GM18951 (cell line): ENCODE measurements around the gene SPARC.
"Not testable (repeated sequence)": the region's sequence is repeated elsewhere in the genome, so short reads cannot be mapped to it uniquely, and the experiment has no call there.

Experiments
- POLR2A ChIP-seq: IDR thresholded peaks from 4 replicates; pipeline ENCODE4 v1.6.1; 2011; ENCODE audit warnings: mild to moderate bottlenecking; ENCODE audit not compliant: insufficient read length, insufficient read depth; ENCODE audit errors: extremely low read depth
- in situ Hi-C: fragments of 300-500 bp; cut with MboI; formaldehyde crosslinking; loops from one replicate; pipeline ENCODE4 v1.12.0; 2022; ENCODE audit warnings: low sequenced_read_pairs, mixed read lengths, inconsistent platforms; ENCODE audit not compliant: unreplicated experiment

Gene SPARC

DNA sequence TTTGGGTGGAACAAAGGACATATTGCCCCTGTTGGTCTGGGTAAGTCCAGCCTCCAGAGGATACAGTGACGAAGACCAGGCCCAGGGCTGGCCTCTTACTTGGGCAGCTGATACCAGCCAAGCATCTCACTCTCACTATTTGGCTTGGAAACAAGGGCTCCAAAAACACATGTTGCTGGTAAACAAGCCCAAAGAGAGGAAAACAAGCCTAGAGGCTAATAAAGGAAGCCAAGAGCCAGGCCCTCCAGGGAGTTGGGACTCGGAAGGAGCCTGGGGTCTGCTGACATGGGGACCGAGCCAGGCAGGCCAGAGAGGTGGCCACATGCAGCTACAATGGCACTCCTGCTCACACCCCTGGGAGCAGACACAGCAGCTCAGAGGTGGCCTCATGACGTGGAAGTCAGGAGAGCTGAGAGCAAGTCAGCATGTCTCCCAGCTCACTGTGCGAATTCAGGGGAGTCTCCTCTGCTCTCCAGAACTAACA is 5.7 kb downstream of the SPARC start:
- in situ Hi-C loops, result no loop called here
- no peak for TF ChIP-seq POLR2A

- in situ Hi-C loops, result not testable (repeated sequence)
Observed at GRCh38 chr5:151680156-151680505, 6.6 kb downstream of the SPARC start.

GRCh38 chr5:151679421-151680155 is 7.1 kb downstream of the SPARC start:
- in situ Hi-C loops, result no loop called here

GRCh38 chr5:151678713-151679112 is 8.0 kb downstream of the SPARC start:
- in situ Hi-C loops, result no loop called here
- TF ChIP-seq POLR2A, result no peak

More at GRCh38 chr5:151679421-151680155, 7.1 kb downstream of the SPARC start:
- TF ChIP-seq POLR2A, result no peak

- in situ Hi-C loops, result no loop called here
Observed at GRCh38 chr5:151677776-151678545, 8.8 kb downstream of the SPARC start.

DNA sequence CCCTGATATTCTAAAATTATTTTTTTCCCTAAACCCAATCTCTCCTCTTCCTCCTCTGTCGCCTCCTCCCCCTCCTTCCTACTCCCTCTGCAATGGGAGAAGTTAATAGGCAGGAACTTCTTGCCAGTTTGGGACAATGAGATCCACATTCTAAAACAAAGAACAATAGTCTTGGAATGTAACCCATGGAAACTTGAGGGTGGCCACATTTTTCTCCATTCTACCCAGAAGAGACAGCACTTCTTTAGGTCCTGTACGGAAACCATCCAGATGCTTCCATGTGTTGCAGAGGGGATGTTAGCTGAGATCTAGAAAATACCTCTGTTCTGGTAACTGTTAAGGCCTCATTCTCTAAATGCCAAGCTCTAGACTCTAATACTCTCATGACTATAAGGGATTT is 10.0 kb downstream of the SPARC start:
- in situ Hi-C loops, result no loop called here
- no peak for TF ChIP-seq POLR2A

More at GRCh38 chr5:151677776-151678545, 8.8 kb downstream of the SPARC start:
- TF ChIP-seq POLR2A, result no peak

GRCh38 chr5:151676314-151676712 is 10.4 kb downstream of the SPARC start:
- TF ChIP-seq POLR2A, result no peak
- in situ Hi-C loops, result no loop called here

DNA sequence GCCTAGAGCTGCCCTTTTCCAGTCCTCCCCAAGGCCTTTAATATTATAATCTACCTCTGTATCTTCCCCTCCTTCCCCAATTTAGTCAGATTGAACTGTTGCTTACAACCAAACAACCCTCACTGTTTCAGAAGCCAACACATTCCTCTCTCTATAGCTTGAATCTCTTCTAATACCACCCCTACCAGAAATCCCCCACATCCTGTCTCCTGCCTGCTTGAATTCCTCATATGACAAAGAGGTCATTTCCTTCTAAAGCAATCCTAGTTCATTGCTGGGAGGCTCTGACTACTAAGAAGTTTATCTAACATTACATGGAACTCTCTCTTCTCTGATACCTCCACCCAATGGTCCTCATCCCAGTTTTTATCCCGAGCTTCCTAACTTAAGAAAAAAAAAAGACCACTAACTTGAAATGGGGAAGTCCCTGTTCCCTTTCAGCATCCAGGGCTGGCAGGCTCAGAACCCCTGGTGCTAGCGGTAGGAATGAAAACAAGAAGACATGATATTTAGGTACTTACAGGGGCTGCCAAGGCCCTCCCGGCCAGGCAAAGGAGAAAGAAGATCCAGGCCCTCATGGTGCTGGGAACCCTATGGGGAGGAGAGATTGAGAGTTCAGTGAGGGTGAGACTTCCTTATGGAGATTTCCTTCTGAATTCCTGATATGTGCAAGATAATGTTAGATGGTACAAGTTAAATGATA is 11.0 kb downstream of the SPARC start:
- TF ChIP-seq POLR2A, result no peak
- in situ Hi-C loops, result no loop called here

DNA sequence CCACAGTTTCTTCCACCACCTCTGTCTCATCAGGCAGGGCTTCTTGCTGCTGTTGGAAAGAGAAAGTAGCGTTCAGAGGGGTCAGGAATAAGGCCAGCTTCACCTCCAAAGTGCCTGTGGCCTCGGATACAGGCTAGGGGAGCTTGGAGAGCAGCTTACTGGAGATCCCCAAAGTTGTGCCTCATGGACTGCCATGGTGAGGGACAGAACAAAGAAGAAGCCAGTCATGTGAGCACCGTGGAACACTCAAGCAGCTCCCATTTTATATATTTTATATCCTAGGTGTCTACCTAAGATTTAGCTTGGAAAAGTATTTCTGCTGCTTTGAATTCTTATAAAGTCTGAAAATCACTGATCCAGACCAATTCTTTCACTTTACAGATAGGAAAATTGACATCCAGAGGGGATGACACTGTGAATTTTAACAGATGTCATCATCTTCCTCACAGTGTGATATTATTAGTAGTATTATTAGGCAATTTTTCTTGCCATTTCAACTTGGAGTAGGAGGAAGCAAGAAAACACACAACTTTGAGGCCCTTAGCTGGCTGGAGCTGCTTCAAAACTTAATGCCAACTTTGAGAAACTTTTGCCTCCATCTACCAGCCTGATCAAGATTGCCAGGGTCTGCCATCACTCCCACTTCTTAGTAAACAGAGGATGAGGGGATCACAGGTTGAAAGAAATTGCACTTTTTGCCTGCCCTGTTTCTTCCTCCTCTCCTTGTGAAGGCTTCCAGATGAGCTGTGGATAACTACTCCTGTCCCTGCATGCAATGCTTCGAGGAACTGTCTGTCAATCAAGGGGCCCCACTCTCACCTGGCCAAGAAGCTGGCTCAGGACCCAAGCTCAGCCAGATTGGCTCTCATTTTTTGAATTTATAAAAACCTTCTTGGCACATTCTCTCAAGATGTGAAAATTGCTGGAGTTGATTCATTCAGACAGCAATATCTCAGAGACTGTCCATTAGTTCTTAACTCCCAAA is 11.8 kb downstream of the SPARC start:
- in situ Hi-C loops, result no loop called here
- TF ChIP-seq POLR2A, result no peak

DNA sequence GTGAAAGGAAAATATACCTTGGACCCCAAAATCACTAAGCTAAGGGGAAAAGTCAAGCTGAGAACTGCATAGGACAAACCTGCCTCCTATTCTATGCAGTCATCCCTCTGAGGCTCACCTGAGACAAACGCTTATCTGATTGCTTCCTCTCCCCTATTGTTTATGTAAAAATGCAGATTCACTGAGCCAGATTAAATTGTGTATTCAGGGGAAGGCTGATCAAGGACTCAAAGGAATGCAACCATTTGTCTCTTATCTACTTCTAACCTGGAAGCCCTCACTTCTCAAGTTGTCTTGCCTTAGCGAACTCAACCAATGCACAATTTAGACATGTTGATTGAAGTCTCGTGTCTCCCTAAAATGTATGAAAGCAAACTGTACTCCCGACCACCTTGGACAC is 13.3 kb downstream of the SPARC start:
- in situ Hi-C loops, result no loop called here
- TF ChIP-seq POLR2A, result no peak

DNA sequence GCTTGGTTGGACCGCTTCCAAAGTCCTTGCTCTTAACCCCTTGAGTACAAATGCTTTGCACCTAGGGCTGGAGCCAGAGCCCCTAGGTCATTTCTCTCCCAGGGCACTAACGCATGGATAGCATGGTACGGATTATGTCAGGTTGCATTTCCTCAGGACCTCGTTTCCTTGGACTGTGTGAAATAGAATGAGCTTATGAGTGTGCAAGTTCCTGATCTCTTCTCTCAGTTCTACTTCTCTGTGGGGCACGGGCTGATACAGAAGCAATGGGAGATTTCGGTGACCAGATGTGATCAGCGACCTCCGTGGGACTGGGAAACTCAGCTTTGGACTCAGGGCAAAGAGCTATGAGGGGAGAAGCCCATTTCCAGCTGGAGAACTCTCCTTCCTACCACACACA is 14.2 kb downstream of the SPARC start:
- in situ Hi-C loops, result no loop called here
- TF ChIP-seq POLR2A, result no peak

GRCh38 chr5:151671950-151672349 is 14.8 kb downstream of the SPARC start:
- TF ChIP-seq POLR2A, result no peak
- in situ Hi-C loops, result no loop called here
